ENCODE measurements around the gene TIPIN.
"Not testable (repeated sequence)": the region's sequence is repeated elsewhere in the genome, so short reads cannot be mapped to it uniquely, and the experiment has no call there.

The TIPIN gene

GRCh38 chr15:66381376-66381775 lies 24.9 kb upstream of the TIPIN start:
- not testable (repeated sequence) for DNase-seq

- no peak for DNase-seq
Observed at GRCh38 chr15:66378814-66379430, 22.4 kb upstream of the TIPIN start.

DNA sequence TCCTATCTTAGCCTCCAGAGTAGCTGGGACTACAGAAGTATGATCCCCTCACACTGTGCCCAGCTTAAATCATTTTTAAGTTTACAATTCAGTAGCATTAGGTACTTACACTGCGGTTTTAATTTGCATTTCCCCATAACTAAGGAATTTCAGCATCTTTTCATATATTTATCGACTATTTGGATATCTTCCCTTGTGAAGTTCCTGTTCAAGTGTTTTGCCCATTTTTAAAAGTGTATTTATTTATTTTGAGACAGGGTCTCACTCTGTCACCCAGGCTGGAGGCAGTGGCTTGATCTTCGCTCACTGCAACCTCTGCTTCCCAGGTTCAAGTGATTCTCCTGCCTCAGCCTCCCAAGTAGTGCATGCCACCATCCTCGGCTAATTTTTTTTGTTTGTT lies 17.7 kb upstream of the TIPIN start:
- no peak for DNase-seq

DNA sequence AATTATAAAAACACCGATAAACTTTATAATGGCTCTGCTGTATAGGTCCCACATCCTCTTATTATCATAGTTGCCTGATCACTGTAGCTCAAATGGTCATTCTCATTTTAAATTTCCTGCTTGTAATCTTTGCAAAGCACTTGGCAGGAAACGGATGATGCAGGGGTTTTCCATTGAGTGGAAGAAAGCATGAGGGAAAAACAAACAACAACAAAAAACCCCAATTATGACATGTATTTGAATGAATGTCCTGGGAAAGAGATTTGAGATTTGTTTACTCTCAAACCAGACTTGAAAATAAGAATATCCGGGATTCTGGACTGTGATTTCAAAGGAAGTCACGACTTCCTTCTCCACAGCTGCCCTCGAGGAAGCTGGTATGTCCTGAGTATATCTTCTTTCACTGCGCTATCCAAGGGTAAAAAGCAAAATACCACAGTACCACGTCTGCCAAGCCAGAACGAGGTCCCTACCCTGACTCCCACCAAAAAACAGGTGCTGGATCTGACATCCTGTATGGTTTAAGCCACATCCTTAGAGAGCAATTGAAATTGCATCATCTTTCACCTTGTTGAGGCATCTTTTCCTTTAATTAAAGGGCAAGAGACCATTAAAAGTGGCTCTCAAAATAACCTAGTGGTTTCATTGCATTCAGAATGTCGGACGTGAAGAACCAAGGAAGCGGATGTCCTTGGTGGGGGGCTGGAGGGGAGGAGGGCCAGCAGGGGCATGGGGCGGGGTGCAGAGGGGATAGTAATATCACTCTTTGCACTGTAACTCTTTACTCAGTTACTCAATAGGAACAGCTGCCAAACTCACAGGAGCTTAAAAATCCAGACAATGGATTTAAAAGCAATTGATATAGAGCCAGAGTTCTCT lies 13.5 kb upstream of the TIPIN start:
- DNase-seq, result no peak

GRCh38 chr15:66364944-66365528 lies 8.6 kb upstream of the TIPIN start:
- no peak for DNase-seq

GRCh38 chr15:66362776-66363175 lies 6.3 kb upstream of the TIPIN start:
- DNase-seq, result no peak

- DNase-seq, result not testable (repeated sequence)
Observed at GRCh38 chr15:66361745-66362460, 5.4 kb upstream of the TIPIN start.

DNA sequence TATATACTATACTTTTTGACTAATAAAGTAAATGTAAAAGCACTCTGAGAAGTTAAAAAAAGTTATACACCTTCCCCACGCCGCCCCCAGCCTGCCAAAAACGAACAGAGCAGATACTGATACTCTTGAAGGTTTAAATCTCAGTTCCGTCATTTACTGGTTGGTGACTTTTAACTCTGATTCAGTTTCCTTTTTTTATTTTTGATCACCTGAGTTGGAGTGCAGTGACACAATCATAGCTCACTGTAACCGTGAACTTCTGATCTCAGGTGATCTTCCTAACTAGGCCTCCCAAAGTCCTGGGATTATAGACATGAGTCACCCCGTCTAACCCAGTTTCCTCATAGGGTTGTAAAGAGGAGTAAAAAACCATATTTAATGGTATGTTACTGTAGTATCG lies 3.3 kb upstream of the TIPIN start:
- DNase-seq, result no peak

DNA sequence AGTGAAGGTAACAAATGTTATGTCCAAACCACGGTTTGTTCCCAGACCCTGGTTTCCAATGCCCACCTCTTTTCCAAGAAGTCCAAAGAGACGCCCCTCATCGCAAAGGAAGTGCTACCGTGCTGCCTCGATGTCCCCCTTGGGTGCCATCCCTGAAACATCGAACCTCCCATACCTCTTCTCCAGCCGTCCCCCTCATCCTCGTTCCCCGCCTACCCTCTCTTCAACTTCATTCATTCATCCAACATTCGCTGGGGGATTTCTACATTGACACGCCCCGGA lies 467 bp downstream of the TIPIN start:
- no peak for DNase-seq

DNA sequence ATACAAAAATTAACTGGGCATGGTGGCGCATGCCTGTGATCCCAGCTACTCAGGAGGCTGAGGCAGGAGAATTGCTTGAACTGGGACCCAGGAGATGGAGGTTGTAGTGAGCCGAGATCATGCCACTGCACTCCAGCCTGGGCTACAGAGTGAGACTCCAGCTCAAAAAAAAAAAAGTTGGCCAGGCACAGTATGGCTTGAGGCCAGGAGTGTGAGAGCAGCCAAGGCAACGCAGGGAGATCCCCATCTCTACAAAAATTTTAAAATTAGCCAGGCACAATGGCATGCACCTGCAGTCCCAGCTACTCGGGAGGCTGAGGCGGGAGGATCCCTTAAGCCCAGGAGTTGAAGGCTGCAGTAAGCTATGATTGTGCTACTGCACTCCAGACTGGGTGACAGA lies 8.0 kb downstream of the TIPIN start:
- DNase-seq, result not testable (repeated sequence)

GRCh38 chr15:66328771-66329170 lies 27.7 kb downstream of the TIPIN start:
- no peak for DNase-seq

- no peak for DNase-seq
Observed at GRCh38 chr15:66327736-66328135, 28.7 kb downstream of the TIPIN start.

GRCh38 chr15:66326051-66326450 lies 30.4 kb downstream of the TIPIN start:
- no peak for DNase-seq

DNA sequence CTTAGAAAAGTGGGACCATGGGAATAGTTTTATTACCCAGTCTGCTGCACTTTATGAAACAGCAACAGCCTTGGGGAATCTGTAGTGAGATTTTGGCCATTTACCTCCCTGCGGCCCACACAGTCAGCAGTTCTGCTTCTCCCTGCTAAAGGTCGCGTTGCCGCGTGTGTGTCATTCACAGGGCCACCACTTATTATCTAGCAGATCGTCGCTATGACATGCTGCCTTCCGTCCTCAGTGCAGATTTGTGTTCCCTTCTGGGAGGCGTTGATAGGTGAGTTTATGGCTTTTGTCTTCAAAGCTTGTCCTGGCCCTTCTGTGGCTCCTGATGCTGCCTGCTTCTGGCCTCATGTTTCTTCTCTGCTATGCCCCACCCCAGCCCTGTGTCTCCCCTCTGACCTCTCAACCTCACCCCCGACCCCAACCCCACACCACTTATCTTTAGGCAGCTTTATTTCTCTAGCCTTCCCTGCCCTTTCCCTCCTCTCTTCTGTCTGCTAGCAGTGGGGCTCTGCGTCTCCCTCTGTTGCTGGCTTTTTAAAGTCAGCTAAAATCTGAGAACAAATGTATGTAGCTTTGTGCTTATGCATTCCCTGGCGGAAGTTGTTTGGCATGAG lies 33.1 kb downstream of the TIPIN start:
- DNase-seq, result no peak

GRCh38 chr15:66312144-66312543 lies 44.3 kb downstream of the TIPIN start:
- DNase-seq, result no peak

- no peak for DNase-seq
Observed at GRCh38 chr15:66310786-66311185, 45.7 kb downstream of the TIPIN start.

- no peak for DNase-seq
Observed at GRCh38 chr15:66309828-66310227, 46.7 kb downstream of the TIPIN start.

DNA sequence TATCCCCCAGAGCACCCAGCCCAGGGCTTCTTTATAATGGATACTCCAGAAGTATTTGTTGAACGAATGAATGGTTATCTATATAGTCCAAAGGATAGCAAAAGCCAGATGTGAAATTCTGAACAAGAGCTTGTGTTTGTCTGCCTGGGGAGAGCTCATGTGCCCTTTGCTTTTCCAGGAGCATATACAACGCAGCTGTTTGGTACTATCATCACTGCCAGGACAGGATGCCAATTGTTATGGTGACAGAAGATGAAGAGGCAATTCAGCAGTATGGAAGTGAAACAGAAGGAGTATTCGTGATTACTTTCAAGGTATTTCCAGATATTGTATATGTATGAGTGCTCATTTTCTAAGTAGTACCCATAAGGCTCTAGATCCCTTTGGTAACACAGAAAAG lies 48.0 kb downstream of the TIPIN start:
- no peak for DNase-seq

DNA sequence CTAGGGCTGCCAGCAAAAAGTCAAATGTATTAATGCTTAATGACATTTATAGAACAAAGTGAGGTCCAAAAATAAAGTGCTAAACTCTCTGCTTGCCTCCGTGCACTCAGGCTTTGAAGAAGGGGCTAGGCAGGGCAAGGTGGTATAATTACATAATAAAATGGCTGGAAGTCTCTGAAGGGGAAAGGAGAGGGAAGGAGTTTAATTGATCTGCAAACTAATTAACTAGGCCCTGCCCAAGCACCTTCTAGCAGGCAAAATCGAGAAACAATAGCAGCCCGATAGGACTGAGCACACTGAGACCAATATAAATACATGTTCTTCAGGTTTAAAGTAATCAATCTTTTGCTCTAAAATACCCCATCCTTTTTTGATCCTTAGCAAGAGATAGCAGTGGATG lies 50.1 kb downstream of the TIPIN start:
- no peak for DNase-seq

- not testable (repeated sequence) for DNase-seq
Observed at GRCh38 chr15:66304425-66304824, 52.1 kb downstream of the TIPIN start.

- no peak for DNase-seq
Observed at GRCh38 chr15:66302489-66303278, 53.8 kb downstream of the TIPIN start.

- DNase-seq, result no peak
Observed at GRCh38 chr15:66298803-66299251, 57.7 kb downstream of the TIPIN start.

Data from CD4-positive, alpha-beta T cell treated with Interleukin-15 for 1 hour (primary cell).